GM21619 (cell line): ENCODE results near the gene CDK14.
A peak's percentile ranks its signal among the peaks of the same experiment; 100 is the strongest.
"Not testable (repeated sequence)": the region's sequence is repeated elsewhere in the genome, so short reads cannot be mapped to it uniquely, and the experiment has no call there.

ENCODE experiments used
- ATAC-seq: cut with Tn5 transposase; IDR thresholded peaks from one replicate; pipeline ENCODE4 v1.9.1; 2021; ENCODE audit not compliant: unreplicated experiment

The CDK14 gene

GRCh38 chr7:90713628-90714027 is 117.5 kb downstream of the CDK14 start:
- no peak for ATAC-seq

GRCh38 chr7:90715067-90715466 is 118.9 kb downstream of the CDK14 start:
- ATAC-seq, result peak; percentile 51

- ATAC-seq, result no peak
Observed at GRCh38 chr7:90717296-90718060, 121.4 kb downstream of the CDK14 start.

- ATAC-seq, result no peak
Observed at GRCh38 chr7:90719155-90719554, 123.0 kb downstream of the CDK14 start.

GRCh38 chr7:90720984-90721760 is 125.1 kb downstream of the CDK14 start:
- peak; percentile 39 for ATAC-seq

- no peak for ATAC-seq
Observed at GRCh38 chr7:90721869-90722431, 125.8 kb downstream of the CDK14 start.

- ATAC-seq, result no peak
Observed at GRCh38 chr7:90723233-90723632, 127.1 kb downstream of the CDK14 start.

- ATAC-seq, result no peak
Observed at GRCh38 chr7:90723866-90724265, 127.7 kb downstream of the CDK14 start.

GRCh38 chr7:90726120-90726519 is 130.0 kb downstream of the CDK14 start:
- ATAC-seq, result no peak

GRCh38 chr7:90726623-90727022 is 130.5 kb downstream of the CDK14 start:
- no peak for ATAC-seq

- ATAC-seq, result no peak
Observed at GRCh38 chr7:90727412-90727811, 131.3 kb downstream of the CDK14 start.

- ATAC-seq, result peak; percentile 64
Observed at GRCh38 chr7:90728568-90728967, 132.4 kb downstream of the CDK14 start.

- ATAC-seq, result not testable (repeated sequence)
Observed at GRCh38 chr7:90735611-90736280, 139.6 kb downstream of the CDK14 start.

GRCh38 chr7:90736316-90736715 is 140.2 kb downstream of the CDK14 start:
- no peak for ATAC-seq

GRCh38 chr7:90736968-90737939 is 141.1 kb downstream of the CDK14 start:
- peak; percentile 96 for ATAC-seq

GRCh38 chr7:90738249-90738648 is 142.1 kb downstream of the CDK14 start:
- no peak for ATAC-seq

- no peak for ATAC-seq
Observed at GRCh38 chr7:90739716-90740115, 143.6 kb downstream of the CDK14 start.

GRCh38 chr7:90740386-90740785 is 144.3 kb downstream of the CDK14 start:
- no peak for ATAC-seq

- no peak for ATAC-seq
Observed at GRCh38 chr7:90743626-90744025, 147.5 kb downstream of the CDK14 start.

GRCh38 chr7:90747516-90747915 is 151.4 kb downstream of the CDK14 start:
- no peak for ATAC-seq
